Pancreas (tissue), 10 donors: ENCODE measurements around the gene WDR27. TPM values are rescaled to one million over a fixed set of nuclear protein-coding genes. Genes with fewer than 3 reads are reported as not detected.

Experiments
- ATAC-seq, 4 donors: fragments of 200-7000 bp; cut with Tn5 transposase; one replicate each; pipeline versions ENCODE4 v1.8.0 to v1.9.1; 2020; ENCODE audit warnings: mild to moderate bottlenecking in 4 of 4, moderate library complexity in 4 of 4
- DNase-seq, 6 donors: peaks; one replicate each; pipeline ENCODE4 v3.0.0-alpha.2; 2020
- FAIRE-seq: peaks from 2 replicates; lab custom pipeline; 2012; peaks lifted over from hg19 to GRCh38; lab: Jason Lieb, UNC
- H3K27ac ChIP-seq, 4 donors: fragments of 200-600 bp; sonication (generic); 1 replicate in 3 of 4; 2 replicates in 1 of 4; pipeline versions ENCODE4 v1.5.0 to v1.8.0; 2020
- H3K27me3 ChIP-seq, 4 donors: fragments of 200-600 bp; one replicate each; pipeline ENCODE4 v1.8.0; 2021
- H3K36me3 ChIP-seq, 3 donors: fragments of 200-600 bp; sonication (generic) in 1 of 3; one replicate each; pipeline versions ENCODE4 v1.5.0 to v1.8.0; 2020 to 2021
- H3K4me1 ChIP-seq, 3 donors: fragments of 200-600 bp; one replicate each; pipeline ENCODE4 v1.8.0; 2021
- H3K4me3 ChIP-seq, 4 donors: fragments of 200-600 bp; sonication (generic) in 2 of 4; one replicate each; pipeline versions ENCODE4 v1.5.0 to v1.8.0; 2020 to 2021
- H3K9me3 ChIP-seq, 4 donors: fragments of 200-600 bp; one replicate each; pipeline ENCODE4 v1.8.0; 2021
- CTCF ChIP-seq, 4 donors: fragments of 200-600 bp; sonication (generic) in 3 of 4; IDR thresholded peaks; one replicate each; pipeline versions ENCODE4 v1.5.0 to v1.8.0; 2021; ENCODE audit warnings: antibody characterized with exemption in 4 of 4
- WGBS, 2 donors: extraction: QIAGEN DNeasy Blood & Tissue Kit; methylation state at CpG; one replicate each; pipeline ENCODE4 v1.1.7; 2013; 5-methylcytosine and 5-hydroxymethylcytosine counted together
- intact Hi-C, 3 donors: fragments of 100-400 bp; cut with DNase I; formaldehyde crosslinking; loops; one replicate each; pipeline versions ENCODE4 v1.11.1 to v1.14.2; 2022
- polyA plus RNA-seq, 2 donors: library from polyadenylated mRNA; stranded (reverse); fragments of 200-250 nt; gene quantifications; one replicate each; pipeline ENCODE4 v1.2.3, GENCODE V29; 2013
- total RNA-seq, 6 donors: library from RNA; stranded (reverse); fragmentation: NEBNext Ultra II Directional in 4 of 6; extraction: Animal tissue kit (Norgen Biotek cat#: 25700) in 4 of 6; gene quantifications; one replicate each; pipeline versions ENCODE4 v1.2.1 to v1.2.4, GENCODE V29; 2021 to 2023
- donor health status: healthy with polysubstance abuse.
- donor health status: DM: no; HTN: no; CAD: no; lungs with moderate emphysema.
- donor health status: DM: no; HTN: no; CAD: no.
- donor health status: control.
- donor health status: control.
- donor health status: Bipolar disorder and iron deficiency.
- donor health status: DM: yes; HTN: yes; CAD: no.
- donor health status: DM: no; HTN: no; CAD: no.
- donor health status: DM: no; HTN: no; CAD: no.
- donor health status: DM: yes; HTN: yes; CAD: no.

WDR27 gene
- total and polyA plus RNA-seq, 8 donors: 9.6 to 43.1 (median 16.4) TPM

DNA sequence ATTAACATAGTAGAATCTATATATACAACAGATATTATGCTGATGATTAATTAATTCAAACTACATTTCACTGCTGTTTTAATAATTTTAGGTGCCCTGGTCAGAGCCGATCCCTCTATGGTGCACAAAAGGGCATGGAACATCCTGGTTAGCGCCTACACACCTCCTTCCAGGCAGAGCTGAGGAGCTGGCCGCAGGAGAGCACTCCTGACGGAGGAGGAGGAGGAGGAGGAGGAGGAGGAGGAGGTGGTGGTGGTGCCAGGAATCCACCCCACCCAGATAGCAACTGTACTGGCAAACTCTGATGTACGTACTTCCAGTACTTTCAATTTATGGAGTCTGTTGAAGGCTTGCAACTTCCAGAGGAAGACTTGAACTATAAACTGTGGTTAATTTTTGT, 244.1 kb downstream of the WDR27 start:
- WGBS, 2 donors: 90 to 100% methylated on average over 3 to 5 of the region's 5 CpGs

DNA sequence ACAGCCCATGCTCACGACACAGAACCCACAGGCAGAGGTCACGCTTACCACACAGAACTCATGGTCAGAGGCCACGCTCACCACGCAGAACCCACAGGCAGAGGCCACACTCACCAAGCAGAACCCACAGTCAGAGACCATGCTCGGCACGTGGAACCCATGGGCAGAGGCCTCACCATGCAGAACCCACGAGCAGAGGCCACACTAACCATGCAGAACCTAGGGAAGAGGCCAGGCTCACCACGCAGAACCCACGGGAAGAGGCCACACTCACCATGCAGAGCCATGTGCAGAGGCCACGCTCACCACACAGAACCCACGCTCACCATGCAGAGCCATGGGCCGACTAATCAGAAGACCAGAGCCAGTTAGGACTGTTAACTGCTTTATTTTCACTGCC, 245.0 kb downstream of the WDR27 start:
- no peak for FAIRE-seq
- H3K9me3 ChIP-seq: no peaks in the 10 kb centered on the region
- intact Hi-C loops: no loop called here
- H3K27me3 ChIP-seq: no peaks in the 10 kb centered on the region
- H3K36me3 ChIP-seq: no peaks in the 10 kb centered on the region
- no peak overlapping the region for H3K27ac ChIP-seq
- 88 to 94% methylated on average over 12 of the region's 12 CpGs for WGBS, 2 donors
- DNase-seq: no peak
- ATAC-seq: no peak
- TF ChIP-seq CTCF (IDR thresholded peaks at IDR 0.05): no peak
- H3K4me3 ChIP-seq: no peak overlapping the region
- H3K4me1 ChIP-seq: no peaks in the 10 kb centered on the region

More for the DNA sequence above, 244.1 kb downstream of the WDR27 start:
- H3K36me3 ChIP-seq: no peaks in the 10 kb centered on the region
- no peak for DNase-seq
- H3K27me3 ChIP-seq: no peaks in the 10 kb centered on the region
- H3K4me1 ChIP-seq: no peaks in the 10 kb centered on the region
- H3K27ac ChIP-seq: no peak overlapping the region
- ATAC-seq: no peak
- no peak for TF ChIP-seq CTCF (IDR thresholded peaks at IDR 0.05)
- H3K4me3 ChIP-seq: no peak overlapping the region
- no peak for FAIRE-seq
- H3K9me3 ChIP-seq: no peaks in the 10 kb centered on the region
- intact Hi-C loops: no loop called here

DNA sequence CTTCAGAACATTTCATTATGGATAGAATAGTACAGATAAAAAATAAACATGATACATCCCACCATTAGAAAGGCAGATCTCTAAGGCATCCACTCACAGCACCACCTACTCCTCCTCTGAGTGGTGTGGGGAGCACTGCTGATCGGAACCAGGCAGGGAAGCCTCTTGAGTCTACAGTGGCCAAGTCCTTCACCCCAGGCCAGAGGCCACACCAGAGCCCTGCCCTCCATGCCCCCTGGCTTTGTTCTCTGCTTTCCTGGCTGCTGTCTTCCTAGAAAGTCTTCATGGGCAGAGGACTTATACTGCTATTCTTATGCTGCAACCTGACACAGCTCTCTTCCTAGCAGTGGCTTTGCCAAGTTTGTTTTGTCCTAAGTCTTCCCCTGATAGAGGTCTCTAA, 246.4 kb downstream of the WDR27 start:
- no peak for FAIRE-seq
- no peak for DNase-seq

GRCh38 chr6:169454872-169455204, 247.0 kb downstream of the WDR27 start:
- Histone ChIP-seq H3K27ac (no peak overlapping the region), H3K27me3 (no peaks in the 10 kb centered on the region), H3K36me3 (no peaks in the 10 kb centered on the region), H3K9me3 (no peaks in the 10 kb centered on the region), H3K4me3 (no peak overlapping the region), H3K4me1 (no peaks in the 10 kb centered on the region)
- intact Hi-C loops: no loop called here
- FAIRE-seq (no peak), ATAC-seq (no peak), DNase-seq (no peak)
- no peak for TF ChIP-seq CTCF (IDR thresholded peaks at IDR 0.05)
- 86 to 88% methylated on average over 10 of the region's 10 CpGs for WGBS, 2 donors

More for the DNA sequence above, 246.4 kb downstream of the WDR27 start:
- Histone ChIP-seq H3K36me3 (no peaks in the 10 kb centered on the region), H3K9me3 (no peaks in the 10 kb centered on the region), H3K27me3 (no peaks in the 10 kb centered on the region), H3K27ac (no peak overlapping the region), H3K4me3 (no peak overlapping the region), H3K4me1 (no peaks in the 10 kb centered on the region)
- intact Hi-C loops: no loop called here
- WGBS, 2 donors: 93 to 100% methylated on average over 1 of the region's 1 CpG
- TF ChIP-seq CTCF (IDR thresholded peaks at IDR 0.05): no peak
- ATAC-seq: no peak

DNA sequence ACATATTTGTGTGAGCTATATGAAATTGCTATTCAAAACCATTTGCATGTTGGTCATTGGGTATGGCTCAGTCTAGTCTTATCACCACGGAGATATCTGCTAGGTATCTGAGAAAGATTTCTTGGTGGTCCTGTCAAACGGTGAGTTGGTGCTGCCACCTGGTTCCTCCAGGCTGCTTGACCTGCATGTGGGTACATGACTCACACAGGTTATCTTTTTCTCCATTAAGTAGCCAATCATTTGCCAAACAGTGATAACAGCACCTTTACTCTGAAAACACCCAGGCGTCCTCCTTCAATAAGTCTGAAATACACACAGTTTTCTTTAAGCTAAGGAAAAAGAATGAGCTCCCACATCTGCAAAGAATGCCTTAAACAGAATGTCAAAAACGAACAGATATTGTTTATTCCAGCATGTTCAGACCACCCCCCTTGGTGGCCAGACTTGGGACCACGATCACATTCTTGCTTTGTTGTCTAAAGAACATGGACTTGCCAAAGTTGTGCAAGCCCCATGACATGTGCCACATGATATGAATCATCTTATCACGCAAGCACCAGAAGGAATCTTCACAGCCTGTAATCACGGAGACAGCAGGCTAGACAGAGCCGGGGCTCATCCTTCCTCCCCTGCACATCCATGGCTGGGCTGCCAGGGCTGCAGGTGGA, 247.5 kb downstream of the WDR27 start:
- Histone ChIP-seq H3K4me1 (no peaks in the 10 kb centered on the region), H3K4me3 (no peak overlapping the region), H3K36me3 (no peaks in the 10 kb centered on the region), H3K27me3 (no peaks in the 10 kb centered on the region), H3K9me3 (no peaks in the 10 kb centered on the region), H3K27ac (no peak overlapping the region)
- 51 to 63% methylated on average over 8 of the region's 8 CpGs for WGBS, 2 donors
- DNase-seq: no peak
- FAIRE-seq: no peak
- peak in 3 of 4 donors; percentile 12 to 50 (median 40) for ATAC-seq
- intact Hi-C loops: no loop called here
- TF ChIP-seq CTCF (IDR thresholded peaks at IDR 0.05): no peak
